BE2C (cell line): Measurements from ENCODE around the gene IL17RD.

Experiments
- DNase-seq: peaks from one replicate; pipeline ENCODE4 v3.0.0-alpha.2; 2020
- H3K27me3 ChIP-seq: fragments of 250-450 bp; sonication (Bioruptor Pico); 2 replicates; pipeline ENCODE4 v1.5.1; 2020; ENCODE audit warnings: mild to moderate bottlenecking
- H3K36me3 ChIP-seq: fragments of 250-450 bp; sonication (Bioruptor Pico); 2 replicates; pipeline ENCODE4 v1.5.1; 2020; ENCODE audit warnings: mild to moderate bottlenecking
- H3K4me1 ChIP-seq: fragments of 250-450 bp; sonication (Bioruptor Pico); 2 replicates; pipeline ENCODE4 v1.5.1; 2020
- H3K4me3 ChIP-seq: 2 replicates; pipeline ENCODE4 v1.5.1; 2011; ENCODE audit warnings: low read depth, low read length
- H3K9me3 ChIP-seq: fragments of 250-450 bp; sonication (Bioruptor Pico); 2 replicates; pipeline ENCODE4 v1.5.1; 2020
- CTCF ChIP-seq: IDR thresholded peaks from 2 replicates; pipeline ENCODE4 v1.5.1; 2012; ENCODE audit warnings: mild to moderate bottlenecking, low read depth, low read length

Gene IL17RD

GRCh38 chr3:57179580-57180410 lies 14.6 kb upstream of the IL17RD start:
- H3K4me1 ChIP-seq = no peaks in the 10 kb centered on the region
- no peak for DNase-seq
- no peak overlapping the region for H3K4me3 ChIP-seq
- H3K9me3 ChIP-seq = no peaks in the 10 kb centered on the region
- H3K36me3 ChIP-seq = no peaks in the 10 kb centered on the region
- H3K27me3 ChIP-seq = no peaks in the 10 kb centered on the region
- peak; percentile 48 for TF ChIP-seq CTCF

- TF ChIP-seq CTCF = no peak
- Histone ChIP-seq H3K36me3 (no peaks in the 10 kb centered on the region), H3K9me3 (no peaks in the 10 kb centered on the region), H3K4me3 (no peak overlapping the region), H3K27me3 (no peaks in the 10 kb centered on the region), H3K4me1 (no peaks in the 10 kb centered on the region)
- DNase-seq = no peak
These were observed 10.9 kb upstream of the IL17RD start for GRCh38 chr3:57176045-57176444.

- no peak overlapping the region for H3K4me3 ChIP-seq
- no peak for TF ChIP-seq CTCF
- no peak for DNase-seq
- no peaks in the 10 kb centered on the region for H3K9me3 ChIP-seq
- no peaks in the 10 kb centered on the region for H3K36me3 ChIP-seq
- H3K4me1 ChIP-seq = no peaks in the 10 kb centered on the region
- H3K27me3 ChIP-seq = no peaks in the 10 kb centered on the region
These were observed 8.5 kb upstream of the IL17RD start for GRCh38 chr3:57173687-57174086.

GRCh38 chr3:57170946-57171345 lies 5.8 kb upstream of the IL17RD start:
- Histone ChIP-seq H3K27me3 (no peaks in the 10 kb centered on the region), H3K36me3 (no peaks in the 10 kb centered on the region), H3K9me3 (no peaks in the 10 kb centered on the region), H3K4me1 (no peaks in the 10 kb centered on the region), H3K4me3 (no peak overlapping the region)
- DNase-seq = no peak
- no peak for TF ChIP-seq CTCF

- Histone ChIP-seq H3K4me1 (no peaks in the 10 kb centered on the region), H3K27me3 (peaks cover under 1% of the 10 kb centered on the region), H3K9me3 (no peaks in the 10 kb centered on the region), H3K36me3 (no peaks in the 10 kb centered on the region), H3K4me3 (peak overlapping the region; percentile 52)
- TF ChIP-seq CTCF = peak; percentile 68
- peak; percentile 77 for DNase-seq
These were observed 4.9 kb upstream of the IL17RD start for GRCh38 chr3:57169872-57170623.

- Histone ChIP-seq H3K27me3 (peaks cover 10% of the 10 kb centered on the region), H3K4me1 (no peaks in the 10 kb centered on the region), H3K36me3 (no peaks in the 10 kb centered on the region), H3K9me3 (no peaks in the 10 kb centered on the region), H3K4me3 (no peak overlapping the region)
- no peak for DNase-seq
- TF ChIP-seq CTCF = no peak
These were observed 4.0 kb upstream of the IL17RD start for GRCh38 chr3:57169108-57169507.
